OCI-LY1 (cell line): ENCODE measurements around the gene XRCC4.
A peak's percentile ranks its signal among the peaks of the same experiment; 100 is the strongest.

Experiments
- H2AFZ ChIP-seq: fragments of 200-600 bp; sonication (generic), shearing (Covaris generic); 2 replicates; pipeline ENCODE4 v1.6.0; 2014; ENCODE audit warnings: antibody characterized with exemption, mild to moderate bottlenecking, low read length
- H3F3A ChIP-seq: fragments of 200-600 bp; sonication (generic), shearing (Covaris generic); 2 replicates; pipeline ENCODE4 v1.6.0; 2014; ENCODE audit warnings: mild to moderate bottlenecking, antibody characterized with exemption, low read length, moderate library complexity; ENCODE audit not compliant: insufficient read depth
- H3K27ac ChIP-seq: fragments of 200-600 bp; sonication (generic); 2 replicates; pipeline ENCODE4 v1.5.1; 2014; ENCODE audit warnings: low read length, mixed run types, mild to moderate bottlenecking, low read depth; ENCODE audit not compliant: poor library complexity, severe bottlenecking
- H3K27me3 ChIP-seq: fragments of 200-600 bp; sonication (generic); 2 replicates; pipeline ENCODE4 v1.6.0; 2014; ENCODE audit warnings: antibody characterized with exemption, mild to moderate bottlenecking, low read length, moderate library complexity; ENCODE audit not compliant: insufficient read depth
- H3K36me3 ChIP-seq: fragments of 200-600 bp; sonication (generic); 2 replicates; pipeline ENCODE4 v1.6.1; 2014; ENCODE audit warnings: mild to moderate bottlenecking, antibody characterized with exemption, low read length, moderate library complexity, mixed read lengths; ENCODE audit not compliant: insufficient read depth
- H3K4me1 ChIP-seq: fragments of 200-600 bp; sonication (generic); 2 replicates; pipeline ENCODE4 v1.5.1; 2014; ENCODE audit warnings: mild to moderate bottlenecking, low read length, moderate library complexity; ENCODE audit not compliant: insufficient read depth, severe bottlenecking
- H3K4me2 ChIP-seq: fragments of 200-600 bp; sonication (generic), shearing (Covaris generic); 2 replicates; pipeline ENCODE4 v1.6.1; 2014; ENCODE audit warnings: low read length
- H3K4me3 ChIP-seq: fragments of 200-600 bp; sonication (generic); 2 replicates; pipeline ENCODE4 v1.5.1; 2014; ENCODE audit warnings: low read length, low read depth, mild to moderate bottlenecking, mixed read lengths; ENCODE audit not compliant: poor library complexity, severe bottlenecking
- H3K79me2 ChIP-seq: fragments of 200-600 bp; shearing (Covaris generic); 2 replicates; pipeline ENCODE4 v1.6.1; 2016; ENCODE audit warnings: mixed run types, low read length, mixed read lengths; ENCODE audit not compliant: insufficient read depth
- H3K9ac ChIP-seq: fragments of 200-600 bp; sonication (generic), shearing (Covaris generic); 2 replicates; pipeline ENCODE4 v1.6.1; 2014; ENCODE audit warnings: mild to moderate bottlenecking, low read length, mixed read lengths
- H3K9me2 ChIP-seq: fragments of 200-600 bp; sonication (generic), shearing (Covaris generic); 2 replicates; pipeline ENCODE4 v1.6.1; 2014; ENCODE audit warnings: low read depth, mild to moderate bottlenecking, low read length, mixed read lengths
- H3K9me3 ChIP-seq: fragments of 200-600 bp; shearing (Covaris generic); 2 replicates; pipeline ENCODE4 v1.6.1; 2014; ENCODE audit warnings: low read length, mixed read lengths
- H4K20me1 ChIP-seq: fragments of 200-600 bp; sonication (generic), shearing (Covaris generic); 2 replicates; pipeline ENCODE4 v1.6.0; 2016; ENCODE audit warnings: mild to moderate bottlenecking, low read length; ENCODE audit not compliant: insufficient read depth
- EZH2 ChIP-seq: fragments of 200-600 bp; sonication (generic), shearing (Covaris generic); IDR thresholded peaks from 2 replicates; pipeline ENCODE4 v1.8.0; 2017; ENCODE audit warnings: borderline replicate concordance, mixed run types, mild to moderate bottlenecking, antibody characterized with exemption, low read length, moderate library complexity, mixed read lengths
- TF ChIP-seq, protein P1 (sequence below): fragments of 200-600 bp; sonication (generic), shearing (Covaris generic); IDR thresholded peaks from 2 replicates; pipeline ENCODE4 v1.5.1; 2017; ENCODE audit warnings: mild to moderate bottlenecking, antibody characterized with exemption, low read length, moderate library complexity, mixed read lengths

XRCC4 gene

DNA sequence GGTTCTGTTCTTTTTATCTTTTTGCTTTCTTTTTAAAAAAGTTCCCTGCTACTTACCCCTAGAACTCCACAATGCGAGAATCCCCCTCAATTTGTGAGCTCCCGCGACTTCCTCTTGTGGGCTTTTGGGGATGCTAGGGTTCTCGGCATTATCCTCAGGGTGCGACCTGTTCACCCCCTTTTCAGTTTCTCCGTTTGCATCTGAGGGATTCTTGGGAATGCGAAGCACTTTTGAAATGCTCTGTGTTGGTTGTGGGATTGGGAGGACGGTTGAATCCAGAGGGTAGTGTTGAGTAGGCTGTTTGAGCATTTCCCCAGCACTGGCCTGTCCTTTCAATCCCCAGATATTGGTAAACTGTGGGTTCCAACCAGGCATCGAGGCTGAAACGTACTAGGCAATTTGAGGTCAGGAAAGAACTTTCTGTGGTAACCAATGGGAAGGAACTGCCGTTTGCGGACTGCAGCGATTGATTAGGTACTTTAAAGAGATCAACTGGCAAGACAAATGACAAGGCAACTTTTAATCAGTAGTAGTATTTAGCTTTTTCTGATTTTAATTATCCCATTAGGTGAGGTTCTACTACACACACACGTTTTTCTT is 415 bp downstream of the XRCC4 start:
- Histone ChIP-seq H3K9me3 (no peaks in the 10 kb centered on the region), H3F3A (no peaks in the 10 kb centered on the region), H3K4me1 (peaks cover 26% of the 10 kb centered on the region), H3K4me2 (peak overlapping the region; percentile 78), H3K9ac (peak overlapping the region; percentile 83), H3K4me3 (peak overlapping the region; percentile 80), H2AFZ (no peak overlapping the region), H4K20me1 (no peaks in the 10 kb centered on the region), H3K27me3 (no peaks in the 10 kb centered on the region), H3K36me3 (peaks cover 20% of the 10 kb centered on the region; the same call in 1 of the 2 replicates), H3K79me2 (peaks cover 53% of the 10 kb centered on the region), H3K27ac (peak overlapping the region; percentile 81), H3K9me2 (no peaks in the 10 kb centered on the region)
- TF ChIP-seq, protein P1, sequence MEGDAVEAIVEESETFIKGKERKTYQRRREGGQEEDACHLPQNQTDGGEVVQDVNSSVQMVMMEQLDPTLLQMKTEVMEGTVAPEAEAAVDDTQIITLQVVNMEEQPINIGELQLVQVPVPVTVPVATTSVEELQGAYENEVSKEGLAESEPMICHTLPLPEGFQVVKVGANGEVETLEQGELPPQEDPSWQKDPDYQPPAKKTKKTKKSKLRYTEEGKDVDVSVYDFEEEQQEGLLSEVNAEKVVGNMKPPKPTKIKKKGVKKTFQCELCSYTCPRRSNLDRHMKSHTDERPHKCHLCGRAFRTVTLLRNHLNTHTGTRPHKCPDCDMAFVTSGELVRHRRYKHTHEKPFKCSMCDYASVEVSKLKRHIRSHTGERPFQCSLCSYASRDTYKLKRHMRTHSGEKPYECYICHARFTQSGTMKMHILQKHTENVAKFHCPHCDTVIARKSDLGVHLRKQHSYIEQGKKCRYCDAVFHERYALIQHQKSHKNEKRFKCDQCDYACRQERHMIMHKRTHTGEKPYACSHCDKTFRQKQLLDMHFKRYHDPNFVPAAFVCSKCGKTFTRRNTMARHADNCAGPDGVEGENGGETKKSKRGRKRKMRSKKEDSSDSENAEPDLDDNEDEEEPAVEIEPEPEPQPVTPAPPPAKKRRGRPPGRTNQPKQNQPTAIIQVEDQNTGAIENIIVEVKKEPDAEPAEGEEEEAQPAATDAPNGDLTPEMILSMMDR, result no peak
- TF ChIP-seq EZH2, result no peak

DNA sequence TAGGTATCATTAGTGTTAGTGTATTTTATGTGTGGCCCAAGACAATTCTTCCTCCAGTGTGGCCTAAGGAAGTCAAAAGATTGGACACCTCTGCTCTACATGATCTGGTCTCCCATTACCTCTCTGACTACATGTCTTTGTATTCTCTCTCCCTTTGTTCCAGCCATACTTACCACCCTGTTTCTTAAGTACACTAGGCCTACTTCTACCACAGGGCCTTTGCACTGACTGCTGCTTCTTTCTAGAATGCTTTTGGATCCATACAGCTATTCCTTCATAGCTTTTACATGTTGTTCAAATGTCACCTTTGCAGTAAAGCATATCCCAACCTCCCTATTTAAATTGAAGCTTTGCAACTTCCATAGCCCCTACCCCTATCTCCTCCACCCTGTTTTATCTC is 5.4 kb downstream of the XRCC4 start:
- TF ChIP-seq, protein P1, result no peak
- no peak for TF ChIP-seq EZH2
- Histone ChIP-seq H3K4me1 (peaks cover 14% of the 10 kb centered on the region), H3F3A (no peaks in the 10 kb centered on the region), H3K9ac (no peak overlapping the region), H3K4me3 (no peak overlapping the region), H3K9me2 (no peaks in the 10 kb centered on the region), H2AFZ (no peak overlapping the region), H3K9me3 (no peaks in the 10 kb centered on the region), H3K4me2 (no peak overlapping the region), H3K27ac (no peak overlapping the region), H4K20me1 (no peaks in the 10 kb centered on the region), H3K79me2 (peaks cover 14% of the 10 kb centered on the region), H3K27me3 (no peaks in the 10 kb centered on the region), H3K36me3 (no peaks in the 10 kb centered on the region)

DNA sequence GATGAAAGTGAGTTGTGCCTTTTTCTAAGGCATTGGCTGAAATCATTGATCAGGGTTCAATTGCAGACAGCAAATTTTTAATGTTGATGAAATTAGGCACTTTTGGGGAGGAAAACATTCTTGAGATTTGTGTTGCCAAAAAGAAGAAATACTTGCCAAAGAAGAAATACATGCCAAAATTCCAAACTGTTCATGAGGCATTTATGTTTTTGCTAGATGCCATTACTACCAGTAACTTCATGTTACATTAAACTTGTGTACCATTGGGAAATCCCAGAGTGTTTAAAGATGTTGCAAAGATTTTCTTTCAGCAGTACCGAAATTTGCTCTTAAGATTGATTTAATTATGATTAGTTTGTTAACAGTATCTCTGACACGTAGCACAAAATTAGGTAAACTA is 7.0 kb downstream of the XRCC4 start:
- no peaks in the 10 kb centered on the region for H3K9me3 ChIP-seq
- no peaks in the 10 kb centered on the region for H3K36me3 ChIP-seq
- H2AFZ ChIP-seq, result no peak overlapping the region
- no peak overlapping the region for H3K4me2 ChIP-seq
- no peaks in the 10 kb centered on the region for H3F3A ChIP-seq
- no peaks in the 10 kb centered on the region for H4K20me1 ChIP-seq
- no peaks in the 10 kb centered on the region for H3K9me2 ChIP-seq
- H3K27ac ChIP-seq, result no peak overlapping the region
- no peaks in the 10 kb centered on the region for H3K4me1 ChIP-seq
- no peaks in the 10 kb centered on the region for H3K27me3 ChIP-seq
- H3K79me2 ChIP-seq, result no peaks in the 10 kb centered on the region; the same call in 1 of the 2 replicates
- no peak overlapping the region for H3K9ac ChIP-seq
- H3K4me3 ChIP-seq, result no peak overlapping the region
- TF ChIP-seq, protein P1, result no peak
- no peak for TF ChIP-seq EZH2
